ENCODE results near the gene AFF3. TPM values are rescaled to one million over a fixed set of nuclear protein-coding genes. Genes with fewer than 3 reads are reported as not detected.

The AFF3 gene
- polyA plus RNA-seq, 1 donor (not counting 4 experiments of a cell fraction or from before 2014, with no cell fraction given), result not detected

- no peak overlapping the region for H3K4me2 ChIP-seq (ENCODE audit: control insufficient read depth, extremely low read depth, insufficient read depth, low read depth, low read length)
- H3K9ac ChIP-seq (ENCODE audit: control insufficient read depth, extremely low read depth, insufficient read depth, low read length), result no peak overlapping the region
- no peaks in the 10 kb centered on the region for H3K79me2 ChIP-seq (ENCODE audit: control insufficient read depth, insufficient read depth, low read length)
- TF ChIP-seq CTCF (optimal IDR thresholded peaks at IDR 0.05 in 1 of 3, IDR thresholded peaks at IDR 0.05 in 1 of 3, conservative IDR thresholded peaks at IDR 0.05 in 1 of 3; ENCODE audit: extremely low read depth in 1 of 3, insufficient read depth in 2 of 3, low read length in 3 of 3), result no peak
- TF ChIP-seq EZH2 (IDR thresholded peaks at IDR 0.05; ENCODE audit: low read length), result no peak
- no peak overlapping the region for H2AFZ ChIP-seq (ENCODE audit: control insufficient read depth, low read length)
- H3K4me3 ChIP-seq (ENCODE audit: control insufficient read depth in 2 of 3, extremely low read depth in 1 of 3, insufficient read depth in 2 of 3, low read depth in 1 of 3, low read length in 3 of 3), result no peak overlapping the region
- no peaks in the 10 kb centered on the region for H3K36me3 ChIP-seq (ENCODE audit: control insufficient read depth in 2 of 2, extremely low read depth in 1 of 2, insufficient read depth in 2 of 2, low read length in 2 of 2)
- DNase-seq (ENCODE audit: low read depth, low spot score) (no peak), FAIRE-seq (no peak)
- H4K20me1 ChIP-seq (ENCODE audit: control insufficient read depth, extremely low read depth, insufficient read depth, low read length), result no peaks in the 10 kb centered on the region
- dilution Hi-C loops (cut with MboI; ENCODE audit: extremely low pct_ligation_motif_present, low sequenced_read_pairs), result no loop called here
- H3K27me3 ChIP-seq (ENCODE audit: control insufficient read depth, extremely low read depth, insufficient read depth, low read length), result no peaks in the 10 kb centered on the region
- no peak overlapping the region for H3K27ac ChIP-seq (ENCODE audit: control insufficient read depth, insufficient read depth, low read length)
- no peaks in the 10 kb centered on the region for H3K9me1 ChIP-seq (ENCODE audit: control insufficient read depth, extremely low read depth, insufficient read depth, low read length)
- H3K9me3 ChIP-seq (ENCODE audit: control insufficient read depth, low read depth, low read length), result no peaks in the 10 kb centered on the region
- H3K4me1 ChIP-seq (ENCODE audit: control insufficient read depth, extremely low read depth, insufficient read depth, low read length), result no peaks in the 10 kb centered on the region
Measured at GRCh38 chr2:99816908-99817307, 325.5 kb downstream of the AFF3 start.

GRCh38 chr2:99812426-99812825 is 330.0 kb downstream of the AFF3 start:
- no peak overlapping the region for H3K9ac ChIP-seq (ENCODE audit: control insufficient read depth, extremely low read depth, insufficient read depth, low read length)
- no peaks in the 10 kb centered on the region for H3K36me3 ChIP-seq (ENCODE audit: control insufficient read depth in 2 of 2, extremely low read depth in 1 of 2, insufficient read depth in 2 of 2, low read length in 2 of 2)
- no peaks in the 10 kb centered on the region for H3K79me2 ChIP-seq (ENCODE audit: control insufficient read depth, insufficient read depth, low read length)
- H3K4me2 ChIP-seq (ENCODE audit: control insufficient read depth, extremely low read depth, insufficient read depth, low read depth, low read length), result no peak overlapping the region
- H4K20me1 ChIP-seq (ENCODE audit: control insufficient read depth, extremely low read depth, insufficient read depth, low read length), result no peaks in the 10 kb centered on the region
- peaks cover 4% of the 10 kb centered on the region for H3K27me3 ChIP-seq (ENCODE audit: control insufficient read depth, extremely low read depth, insufficient read depth, low read length)
- FAIRE-seq, result no peak
- H3K27ac ChIP-seq (ENCODE audit: control insufficient read depth, insufficient read depth, low read length), result no peak overlapping the region
- DNase-seq (ENCODE audit: low read depth, low spot score), result no peak
- dilution Hi-C loops (cut with MboI; ENCODE audit: extremely low pct_ligation_motif_present, low sequenced_read_pairs), result no loop called here
- no peak for TF ChIP-seq EZH2 (IDR thresholded peaks at IDR 0.05; ENCODE audit: low read length)
- TF ChIP-seq CTCF (optimal IDR thresholded peaks at IDR 0.05 in 1 of 3, IDR thresholded peaks at IDR 0.05 in 1 of 3, conservative IDR thresholded peaks at IDR 0.05 in 1 of 3; ENCODE audit: extremely low read depth in 1 of 3, insufficient read depth in 2 of 3, low read length in 3 of 3), result no peak
- no peaks in the 10 kb centered on the region for H3K9me3 ChIP-seq (ENCODE audit: control insufficient read depth, low read depth, low read length)
- H3K4me1 ChIP-seq (ENCODE audit: control insufficient read depth, extremely low read depth, insufficient read depth, low read length), result no peaks in the 10 kb centered on the region
- no peak overlapping the region for H3K4me3 ChIP-seq (ENCODE audit: control insufficient read depth in 2 of 3, extremely low read depth in 1 of 3, insufficient read depth in 2 of 3, low read depth in 1 of 3, low read length in 3 of 3)
- no peaks in the 10 kb centered on the region for H3K9me1 ChIP-seq (ENCODE audit: control insufficient read depth, extremely low read depth, insufficient read depth, low read length)
- H2AFZ ChIP-seq (ENCODE audit: control insufficient read depth, low read length), result no peak overlapping the region

Data from keratinocyte (primary cell).